Smooth muscle cell of the pulmonary artery (primary cell): ENCODE data around the gene EFR3B. TPM values are rescaled to one million over a fixed set of nuclear protein-coding genes. Genes with fewer than 3 reads are reported as not detected.

Experiments
- total RNA-seq: library from RNA; depleted of rRNA; stranded (reverse); fragments of >200 nt; gene quantifications from 2 replicates; pipeline ENCODE4 v1.2.3, GENCODE V29; 2014

Gene EFR3B
- 0.85 and 2.4 TPM in 2 replicates for total RNA-seq

DNA sequence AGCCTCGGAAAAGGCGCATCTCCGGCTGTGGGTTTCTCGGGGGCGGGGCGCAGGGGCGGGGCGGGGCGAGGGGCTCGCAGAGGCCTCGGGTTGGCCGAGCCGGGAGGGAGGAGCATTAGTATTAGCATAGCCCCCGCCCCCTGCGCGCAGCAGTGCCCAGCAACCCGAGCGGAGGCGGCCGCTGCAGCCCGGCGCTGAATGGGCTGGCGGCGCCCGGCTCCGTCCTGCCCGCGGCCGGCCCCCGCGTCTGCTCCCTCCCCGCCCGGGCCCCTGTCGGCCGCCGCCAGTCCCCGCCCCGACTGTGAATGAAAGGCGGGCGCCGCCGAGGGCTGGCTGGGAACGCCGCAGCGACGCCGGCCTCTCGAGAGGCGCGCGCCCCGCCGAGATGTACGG, at the start of gene EFR3B:
Gene EFR3B (plus strand): TSS at position 149 of the 393 bp plus-strand sequence. CDS start 237 bp downstream, at position 386.

DNA sequence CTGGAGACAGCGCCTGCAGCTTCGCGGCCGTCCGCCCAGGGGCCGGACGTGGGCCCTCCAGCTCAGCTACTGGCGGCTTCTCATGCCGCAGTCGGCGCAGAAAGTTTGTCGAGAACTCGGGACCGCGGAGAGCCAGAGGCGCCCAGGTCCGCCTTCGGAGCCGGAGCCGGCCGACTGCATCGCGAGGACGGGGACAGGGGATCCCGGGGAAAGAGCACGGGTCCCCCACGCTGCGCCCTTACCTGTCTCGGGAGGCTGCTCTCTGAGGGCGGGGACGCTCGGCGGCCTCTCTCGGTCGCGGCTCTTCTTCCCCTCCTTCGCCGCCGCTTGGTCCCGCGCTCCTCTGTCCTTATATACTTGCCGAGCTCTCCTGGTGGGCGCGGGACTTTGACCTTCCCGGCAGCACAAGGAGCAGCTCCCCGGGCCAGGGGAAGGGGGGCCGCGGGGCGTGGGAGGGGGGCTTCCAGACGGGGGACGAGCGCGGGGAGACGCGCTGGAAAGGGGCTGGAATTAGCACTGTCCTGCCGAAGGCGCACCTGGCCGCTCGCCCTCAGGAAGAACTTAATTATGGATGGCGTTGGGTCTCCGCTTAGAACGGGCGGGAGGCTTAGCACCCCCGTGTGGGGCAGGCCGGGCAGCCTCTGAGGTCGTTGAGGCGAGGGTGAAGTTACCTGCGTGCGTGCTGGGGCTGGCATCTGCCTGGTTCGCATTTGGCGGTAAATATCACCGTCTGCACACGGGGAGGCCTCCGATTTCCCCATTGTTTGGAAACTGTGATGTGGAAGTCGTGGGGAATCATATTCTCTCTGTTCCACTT, 126.6 kb downstream of the EFR3B start, which contains the start of gene POMC:
Gene POMC (minus strand): TSS at position 325 of the 817 bp plus-strand sequence. CDS start 3,808 bp downstream, outside the sequence.

Other genes starting within 250 kb of the EFR3B start
- 15.2 and 17.9 TPM in 2 replicates for gene PTRHD1, start 248.7 kb upstream of the EFR3B start, total RNA-seq
- gene CENPO, start 248.7 kb upstream of the EFR3B start, total RNA-seq: 9.9 and 12.1 TPM in 2 replicates
- 112 and 115 TPM in 2 replicates for gene ADCY3, start 121.8 kb upstream of the EFR3B start, total RNA-seq
- gene DNAJC27, start 70.1 kb upstream of the EFR3B start, total RNA-seq: 4.0 and 4.7 TPM in 2 replicates
- 1.2 and 2.0 TPM in 2 replicates for gene POMC, start 126.5 kb downstream of the EFR3B start, total RNA-seq